Activated T-cell treated with anti-CD3 and anti-CD28 coated beads, Interleukin-2, amount 50 U/mL, for 4 hours (primary cell): ENCODE measurements around the gene CPS1. TPM values are rescaled to one million over a fixed set of nuclear protein-coding genes. Genes with fewer than 3 reads are reported as not detected.

Experiments
- ATAC-seq, 2 donors: fragments of 200-7000 bp; cut with Tn5 transposase; one replicate each; pipeline ENCODE4 v1.10.0; 2021
- DNase-seq: peaks from one replicate; pipeline ENCODE4 v3.0.0-alpha.2; 2020
- H3K27me3 Mint-ChIP-seq: one replicate; pipeline ENCODE4 v1.8.0; 2021; ENCODE audit warnings: low read depth, mixed read lengths
- H3K36me3 Mint-ChIP-seq: one replicate; pipeline ENCODE4 v1.8.0; 2022; ENCODE audit warnings: mixed read lengths; ENCODE audit not compliant: insufficient read depth
- H3K4me1 Mint-ChIP-seq: one replicate; pipeline ENCODE4 v1.8.0; 2021; ENCODE audit warnings: low read depth, mixed read lengths
- H3K4me3 Mint-ChIP-seq: one replicate; pipeline ENCODE4 v1.8.0; 2021; ENCODE audit warnings: mild to moderate bottlenecking, moderate library complexity, mixed read lengths
- H3K9me3 Mint-ChIP-seq: one replicate; pipeline ENCODE4 v1.8.0; 2021; ENCODE audit warnings: mixed read lengths
- total RNA-seq, 3 donors: library from RNA; stranded (reverse); gene quantifications; one replicate each; pipeline ENCODE4 v1.2.1, GENCODE V29; 2021

CPS1 gene
- total RNA-seq, 3 donors from 2014 or later = 0.73 to 1.3 (median 0.90) TPM

DNA sequence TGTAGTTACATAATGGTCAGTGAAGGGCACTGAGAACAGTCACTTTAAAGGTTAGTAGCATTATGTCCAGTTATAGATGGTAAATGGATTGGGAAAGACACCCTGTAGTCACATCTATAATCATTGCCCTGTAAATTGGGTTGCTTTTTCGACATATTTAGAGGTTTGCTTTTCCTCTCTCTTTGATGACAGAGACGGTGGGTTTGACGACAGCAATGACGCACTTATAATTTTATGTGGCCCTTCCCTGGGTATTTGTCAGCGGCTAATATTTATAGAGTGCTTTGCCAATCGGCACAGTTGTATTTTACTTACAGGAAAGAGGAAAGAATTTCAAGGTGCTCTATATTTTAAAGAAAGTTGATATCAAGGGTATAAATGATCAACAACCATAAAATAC lies 2.8 kb downstream of the CPS1 start:
- no peaks in the 10 kb centered on the region for H3K36me3 Mint-ChIP-seq
- DNase-seq = no peak
- H3K4me3 Mint-ChIP-seq = no peak overlapping the region
- H3K27me3 Mint-ChIP-seq = no peaks in the 10 kb centered on the region
- H3K9me3 Mint-ChIP-seq = no peaks in the 10 kb centered on the region
- ATAC-seq = no peak
- no peaks in the 10 kb centered on the region for H3K4me1 Mint-ChIP-seq

DNA sequence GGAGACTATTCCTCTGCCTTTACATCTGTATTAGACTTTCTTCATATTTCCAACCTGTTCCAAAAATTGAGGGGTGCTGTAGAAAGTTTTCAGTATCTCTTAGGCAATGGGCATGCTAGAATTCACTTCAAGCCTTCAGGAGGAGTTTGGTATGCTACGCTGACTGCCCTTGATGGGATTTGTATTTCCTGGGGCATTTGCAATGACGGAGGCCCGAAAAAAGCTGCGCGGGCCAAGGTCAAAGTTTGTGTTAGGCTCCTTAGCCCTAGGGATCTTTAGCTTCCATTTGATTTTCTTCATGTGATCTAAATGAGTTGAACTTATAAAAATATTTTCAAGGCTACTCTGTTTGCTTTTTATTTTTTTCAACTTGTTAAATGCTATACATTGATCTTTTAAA lies 5.1 kb downstream of the CPS1 start:
- ATAC-seq (no peak), DNase-seq (no peak)
- Mint-ChIP-seq H3K36me3 (no peaks in the 10 kb centered on the region), H3K9me3 (no peaks in the 10 kb centered on the region), H3K4me1 (no peaks in the 10 kb centered on the region), H3K27me3 (no peaks in the 10 kb centered on the region), H3K4me3 (no peak overlapping the region)

DNA sequence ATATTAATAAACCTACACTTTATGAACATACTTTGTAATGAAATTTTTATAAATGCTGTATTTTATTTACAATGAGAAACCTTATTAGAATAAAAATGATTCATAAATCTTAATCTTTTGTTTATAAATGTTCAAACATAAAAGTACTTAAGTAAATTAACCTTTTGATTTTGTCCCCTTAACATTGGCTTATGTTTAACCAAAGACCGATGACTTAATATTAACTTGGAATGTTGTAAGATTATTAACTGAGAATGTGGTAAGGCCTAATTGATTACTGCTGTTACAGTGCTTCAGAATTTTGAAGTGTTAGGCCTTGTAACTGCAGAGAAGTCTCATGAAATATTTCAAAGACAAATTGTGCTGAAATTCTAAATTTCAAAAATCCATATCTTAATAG lies 5.7 kb downstream of the CPS1 start:
- Mint-ChIP-seq H3K4me1 (no peaks in the 10 kb centered on the region), H3K27me3 (no peaks in the 10 kb centered on the region)

DNA sequence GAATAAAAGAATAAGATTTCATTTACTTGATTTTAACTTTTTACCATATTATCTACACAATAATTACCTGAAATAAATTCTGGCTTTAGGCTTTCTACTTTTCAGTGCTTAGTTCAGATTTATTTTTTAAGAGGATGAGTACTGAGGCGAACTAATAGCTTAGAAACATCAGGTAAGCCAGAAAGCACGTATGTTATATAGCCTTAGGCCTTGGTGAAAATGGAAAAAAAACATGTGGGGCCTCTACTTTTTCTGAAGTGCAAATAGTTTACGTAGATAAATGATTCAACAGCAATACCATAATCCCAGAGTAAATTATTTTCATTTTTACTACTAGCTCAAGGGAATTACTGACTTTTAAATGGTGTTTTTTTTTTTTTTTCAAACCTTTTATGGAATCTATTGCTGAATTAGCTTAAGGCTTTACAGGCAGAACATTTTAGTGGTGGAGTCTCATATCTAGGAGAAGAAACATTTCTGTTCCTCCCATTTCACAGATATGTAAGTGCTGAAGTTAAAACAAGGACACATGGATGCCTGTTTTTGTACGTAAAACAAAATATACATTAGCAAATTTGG lies 6.2 kb downstream of the CPS1 start:
- DNase-seq = no peak
- H3K4me1 Mint-ChIP-seq = no peaks in the 10 kb centered on the region
- H3K9me3 Mint-ChIP-seq = no peaks in the 10 kb centered on the region
- no peaks in the 10 kb centered on the region for H3K27me3 Mint-ChIP-seq
- no peaks in the 10 kb centered on the region for H3K36me3 Mint-ChIP-seq
- H3K4me3 Mint-ChIP-seq = no peak overlapping the region
- ATAC-seq = no peak

More for the DNA sequence above, 5.7 kb downstream of the CPS1 start:
- no peak for DNase-seq
- H3K36me3 Mint-ChIP-seq = no peaks in the 10 kb centered on the region
- no peaks in the 10 kb centered on the region for H3K9me3 Mint-ChIP-seq
- ATAC-seq = no peak
- H3K4me3 Mint-ChIP-seq = no peak overlapping the region

DNA sequence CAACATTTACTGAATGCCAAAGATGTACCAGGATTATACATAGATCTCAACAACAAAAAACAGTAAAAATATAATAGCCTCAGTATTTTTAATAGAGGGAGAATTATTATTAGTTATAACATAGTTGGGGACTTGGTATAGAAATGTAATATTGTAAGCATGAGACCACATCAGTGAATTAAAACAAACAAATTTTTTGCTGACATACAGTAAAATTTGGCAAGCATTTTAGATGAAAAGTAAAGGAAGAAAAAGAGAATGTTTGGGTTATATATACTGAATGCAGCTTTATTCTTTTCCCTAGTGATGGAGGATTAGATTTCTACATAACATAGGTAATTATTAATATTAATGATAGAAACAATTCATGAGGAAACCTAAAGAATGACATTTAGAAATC lies 10.9 kb downstream of the CPS1 start:
- no peak for ATAC-seq
- Mint-ChIP-seq H3K36me3 (no peaks in the 10 kb centered on the region), H3K4me1 (no peaks in the 10 kb centered on the region), H3K4me3 (no peak overlapping the region), H3K9me3 (no peaks in the 10 kb centered on the region), H3K27me3 (no peaks in the 10 kb centered on the region)
- DNase-seq = no peak

DNA sequence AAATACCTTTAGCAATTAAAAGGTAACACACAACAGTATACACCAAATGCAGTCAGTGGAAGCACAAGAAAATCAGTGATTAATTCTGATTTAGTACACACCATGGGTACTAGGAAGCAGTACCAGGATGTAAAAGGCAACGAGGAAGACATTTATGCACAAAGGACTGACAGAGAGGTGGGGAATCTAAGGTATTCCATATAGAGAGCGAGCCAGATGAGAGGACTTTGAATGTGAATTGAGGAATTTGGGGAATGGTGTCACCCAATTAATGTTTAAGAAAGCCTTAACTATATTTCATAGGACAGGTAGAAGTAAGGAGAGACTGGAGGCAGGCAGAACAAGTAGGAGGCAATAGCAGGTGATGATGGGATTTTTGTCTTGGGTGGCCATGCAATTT lies 11.7 kb downstream of the CPS1 start:
- ATAC-seq (no peak), DNase-seq (no peak)
- no peak overlapping the region for H3K4me3 Mint-ChIP-seq
- no peaks in the 10 kb centered on the region for H3K9me3 Mint-ChIP-seq
- H3K4me1 Mint-ChIP-seq = no peaks in the 10 kb centered on the region
- H3K27me3 Mint-ChIP-seq = no peaks in the 10 kb centered on the region
- no peaks in the 10 kb centered on the region for H3K36me3 Mint-ChIP-seq

DNA sequence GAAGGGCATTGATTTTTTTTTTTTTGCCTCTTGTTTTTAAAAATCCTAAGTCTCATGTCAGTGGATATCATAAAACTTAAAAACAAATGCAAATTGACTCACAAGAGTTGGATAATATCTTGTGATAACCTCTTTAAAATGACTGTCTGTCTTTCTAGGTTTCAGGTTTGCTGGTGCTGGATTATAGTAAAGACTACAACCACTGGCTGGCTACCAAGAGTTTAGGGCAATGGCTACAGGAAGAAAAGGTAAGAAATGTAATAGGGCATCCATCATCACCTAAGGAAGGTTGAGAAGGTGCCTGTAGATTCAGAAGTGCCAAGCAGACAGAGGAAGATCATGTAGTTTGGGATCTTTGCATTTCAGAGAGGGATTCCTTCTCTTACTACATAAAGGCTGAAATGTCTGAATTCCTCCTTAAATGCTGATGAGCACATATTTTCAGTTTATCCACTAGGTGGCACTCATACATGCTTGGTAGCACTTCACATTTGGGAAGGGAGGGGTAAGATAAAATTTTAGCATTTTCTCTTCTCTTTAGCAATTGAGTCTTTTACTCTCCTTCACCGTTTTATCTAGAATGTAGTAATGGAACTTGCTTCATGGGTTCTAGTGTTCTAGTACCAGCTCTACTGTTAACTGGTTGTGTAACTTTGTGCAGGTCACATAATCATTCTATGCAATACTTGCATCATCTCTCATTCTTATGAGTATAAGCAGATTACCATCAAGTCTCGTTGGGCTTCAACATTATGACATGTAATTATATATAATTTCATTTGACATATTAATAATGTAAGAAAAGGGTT lies 21.1 kb downstream of the CPS1 start:
- no peak overlapping the region for H3K4me3 Mint-ChIP-seq
- H3K27me3 Mint-ChIP-seq = peaks cover 2% of the 10 kb centered on the region
- ATAC-seq (no peak), DNase-seq (no peak)
- H3K4me1 Mint-ChIP-seq = no peaks in the 10 kb centered on the region
- H3K36me3 Mint-ChIP-seq = no peaks in the 10 kb centered on the region
- H3K9me3 Mint-ChIP-seq = no peaks in the 10 kb centered on the region

DNA sequence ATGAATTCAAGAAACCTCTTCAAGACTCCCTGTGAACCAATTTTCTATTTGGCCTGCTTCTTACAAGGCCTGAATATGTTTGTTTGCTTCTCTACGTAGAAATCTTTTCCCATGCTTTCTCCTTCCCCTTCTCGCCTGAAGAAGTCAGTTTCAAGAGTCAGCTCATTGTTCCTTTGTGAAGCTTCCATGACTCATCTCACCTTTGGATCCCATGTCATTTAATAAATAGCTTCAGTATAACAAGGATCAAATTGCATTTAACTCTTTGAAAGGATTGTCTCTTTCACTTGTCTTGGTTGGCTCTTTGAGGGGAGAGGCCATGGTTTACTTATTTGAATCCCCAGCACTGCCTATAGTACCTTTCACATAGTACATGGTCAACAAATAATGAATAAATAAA lies 28.4 kb downstream of the CPS1 start:
- no peak for ATAC-seq
- H3K4me1 Mint-ChIP-seq = no peaks in the 10 kb centered on the region
- H3K36me3 Mint-ChIP-seq = no peaks in the 10 kb centered on the region
- H3K27me3 Mint-ChIP-seq = peaks cover 2% of the 10 kb centered on the region
- no peaks in the 10 kb centered on the region for H3K9me3 Mint-ChIP-seq
- H3K4me3 Mint-ChIP-seq = no peak overlapping the region
- no peak for DNase-seq

DNA sequence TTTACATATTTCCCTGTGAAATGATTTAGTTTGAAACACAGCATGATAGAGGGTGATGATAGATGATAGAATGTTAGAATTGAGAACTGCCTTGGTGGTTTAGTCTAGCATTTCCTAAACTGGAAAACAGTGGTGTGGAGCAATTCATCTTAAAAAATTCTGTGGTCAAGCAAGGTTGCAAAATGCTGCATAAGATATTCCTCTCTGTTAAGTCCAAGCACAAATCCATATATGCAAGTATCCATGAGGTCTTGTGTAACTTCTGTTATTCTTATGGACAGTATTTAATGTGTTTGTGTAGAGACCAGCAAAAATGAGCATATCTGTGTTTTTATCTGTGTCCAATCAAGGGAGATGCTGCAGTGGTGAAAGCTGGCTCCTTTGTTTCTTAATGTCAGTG lies 30.0 kb downstream of the CPS1 start:
- ATAC-seq = no peak

DNA sequence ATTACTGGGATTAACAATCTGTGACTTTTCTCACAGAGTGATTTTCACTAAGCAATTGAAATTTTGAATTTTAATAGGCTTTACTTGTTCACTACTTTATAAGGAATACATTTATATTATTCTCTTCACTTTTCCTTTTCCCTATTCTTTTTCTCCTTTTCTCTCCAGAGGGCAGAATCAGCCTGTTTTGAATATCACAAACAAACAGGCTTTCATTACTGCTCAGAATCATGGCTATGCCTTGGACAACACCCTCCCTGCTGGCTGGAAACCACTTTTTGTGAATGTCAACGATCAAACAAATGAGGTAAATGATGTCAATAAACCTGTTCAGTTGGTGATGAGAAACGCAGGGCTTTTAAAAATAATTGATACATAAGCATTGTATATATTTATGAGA lies 35.3 kb downstream of the CPS1 start:
- DNase-seq (no peak), ATAC-seq (no peak)
- no peaks in the 10 kb centered on the region for H3K36me3 Mint-ChIP-seq
- H3K4me3 Mint-ChIP-seq = no peak overlapping the region
- H3K9me3 Mint-ChIP-seq = no peaks in the 10 kb centered on the region
- H3K27me3 Mint-ChIP-seq = no peaks in the 10 kb centered on the region
- no peaks in the 10 kb centered on the region for H3K4me1 Mint-ChIP-seq

More for the DNA sequence above, 30.0 kb downstream of the CPS1 start:
- no peak for DNase-seq
- no peaks in the 10 kb centered on the region for H3K4me1 Mint-ChIP-seq
- no peaks in the 10 kb centered on the region for H3K36me3 Mint-ChIP-seq
- H3K4me3 Mint-ChIP-seq = no peak overlapping the region
- peaks cover 2% of the 10 kb centered on the region for H3K27me3 Mint-ChIP-seq
- no peaks in the 10 kb centered on the region for H3K9me3 Mint-ChIP-seq

DNA sequence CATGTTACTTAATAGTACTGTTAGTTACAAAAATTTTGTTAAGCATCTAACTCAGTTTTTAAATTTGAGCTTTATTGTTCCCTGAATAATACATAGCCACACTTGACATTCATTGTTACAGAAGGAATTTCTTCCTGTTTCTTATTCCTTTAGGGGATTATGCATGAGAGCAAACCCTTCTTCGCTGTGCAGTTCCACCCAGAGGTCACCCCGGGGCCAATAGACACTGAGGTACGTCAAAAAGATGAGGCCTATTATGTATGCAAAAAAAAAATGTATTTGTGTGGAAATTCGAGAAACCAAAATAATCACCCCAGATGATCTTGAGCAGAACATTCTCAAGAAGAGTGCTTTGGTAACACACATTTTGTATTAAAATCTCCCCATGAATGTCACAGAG lies 36.3 kb downstream of the CPS1 start:
- Mint-ChIP-seq H3K4me3 (no peak overlapping the region), H3K27me3 (no peaks in the 10 kb centered on the region), H3K4me1 (no peaks in the 10 kb centered on the region), H3K9me3 (peaks cover 2% of the 10 kb centered on the region), H3K36me3 (no peaks in the 10 kb centered on the region)
- no peak for ATAC-seq
- DNase-seq = no peak

DNA sequence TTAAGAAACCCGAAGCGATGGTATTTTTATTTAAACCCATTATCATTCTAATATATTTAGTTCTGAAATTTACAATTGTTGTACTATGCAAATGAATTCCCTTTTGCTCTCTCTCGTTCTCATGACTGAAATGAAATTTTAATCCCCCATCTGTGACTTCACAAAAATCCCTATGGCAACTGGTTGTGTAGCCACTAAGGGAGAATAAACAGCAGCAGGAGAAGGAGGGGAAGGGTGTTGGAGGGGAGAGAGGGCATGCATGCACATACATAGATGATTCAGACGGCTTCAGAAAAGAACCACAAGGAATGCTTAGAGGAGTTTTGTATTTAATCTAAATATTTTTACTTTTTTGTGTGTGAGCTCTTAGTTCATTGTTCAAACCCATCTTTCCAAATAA lies 36.8 kb downstream of the CPS1 start:
- Mint-ChIP-seq H3K27me3 (no peaks in the 10 kb centered on the region), H3K4me3 (no peak overlapping the region), H3K36me3 (no peaks in the 10 kb centered on the region), H3K9me3 (peaks cover 6% of the 10 kb centered on the region), H3K4me1 (no peaks in the 10 kb centered on the region)
- DNase-seq = no peak
- no peak for ATAC-seq

DNA sequence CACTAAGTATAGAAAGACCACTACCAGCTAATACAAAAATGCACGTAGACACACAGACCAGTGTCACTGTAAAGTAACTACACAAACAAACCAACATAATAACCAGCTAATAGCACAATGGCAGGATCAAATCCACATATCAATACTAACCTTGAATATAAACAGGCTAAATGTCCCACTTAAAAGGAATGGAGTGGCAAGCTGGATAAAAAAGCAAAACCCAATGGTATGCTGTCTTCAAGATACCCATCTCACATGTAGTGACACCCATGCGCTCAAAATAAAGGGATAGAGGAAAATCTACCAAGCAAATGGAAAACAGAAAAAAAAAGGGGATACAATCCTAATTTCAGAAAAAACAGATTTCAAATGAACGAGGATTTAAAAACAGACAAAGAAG lies 41.8 kb downstream of the CPS1 start:
- H3K4me1 Mint-ChIP-seq = no peaks in the 10 kb centered on the region
- H3K4me3 Mint-ChIP-seq = no peak overlapping the region
- DNase-seq (no peak), ATAC-seq (no peak)
- H3K9me3 Mint-ChIP-seq = peaks cover 11% of the 10 kb centered on the region
- no peaks in the 10 kb centered on the region for H3K36me3 Mint-ChIP-seq
- H3K27me3 Mint-ChIP-seq = no peaks in the 10 kb centered on the region

DNA sequence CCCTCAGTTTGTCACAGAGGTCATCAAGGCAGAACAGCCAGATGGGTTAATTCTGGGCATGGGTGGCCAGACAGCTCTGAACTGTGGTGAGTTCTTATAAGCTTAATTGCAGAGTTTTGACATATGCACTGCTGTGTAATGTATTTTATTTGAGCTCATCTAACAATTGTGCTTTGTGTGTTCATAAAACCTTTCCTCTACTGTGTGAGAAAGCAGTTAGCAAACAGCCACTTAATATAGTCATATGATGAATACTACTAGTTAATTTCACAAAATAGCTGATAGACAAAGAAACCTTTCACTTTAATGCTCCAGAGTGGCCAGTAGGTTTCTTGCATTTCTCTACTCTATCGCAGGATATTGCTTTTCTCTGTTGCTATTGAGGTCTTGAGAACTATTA lies 43.1 kb downstream of the CPS1 start:
- H3K9me3 Mint-ChIP-seq = peaks cover 11% of the 10 kb centered on the region
- no peaks in the 10 kb centered on the region for H3K36me3 Mint-ChIP-seq
- H3K27me3 Mint-ChIP-seq = no peaks in the 10 kb centered on the region
- DNase-seq (no peak), ATAC-seq (no peak)
- no peaks in the 10 kb centered on the region for H3K4me1 Mint-ChIP-seq
- no peak overlapping the region for H3K4me3 Mint-ChIP-seq

DNA sequence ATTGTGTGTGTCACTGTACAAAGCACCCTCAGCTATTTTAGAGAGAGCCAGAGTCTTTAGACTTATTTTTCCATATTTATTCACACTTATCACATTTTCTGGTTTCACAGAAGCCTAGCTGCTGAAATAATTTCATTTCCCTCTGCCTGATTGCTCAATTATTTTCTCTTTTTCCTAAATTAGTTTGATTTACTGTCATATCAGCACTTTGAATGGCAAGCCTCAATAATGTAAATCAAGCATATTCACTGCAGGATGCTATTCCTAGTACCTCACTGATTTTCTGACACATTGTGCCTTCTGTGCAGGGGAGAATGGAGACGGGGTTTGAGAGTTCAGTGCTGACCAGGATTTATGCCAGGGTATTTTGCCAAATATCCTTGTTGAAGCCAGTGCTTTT lies 48.3 kb downstream of the CPS1 start:
- Mint-ChIP-seq H3K4me1 (no peaks in the 10 kb centered on the region), H3K36me3 (no peaks in the 10 kb centered on the region), H3K4me3 (no peak overlapping the region), H3K9me3 (no peaks in the 10 kb centered on the region), H3K27me3 (no peaks in the 10 kb centered on the region)
- ATAC-seq = no peak
- DNase-seq = no peak
